Neutrophil (primary cell): ENCODE data around the gene RFPL1.

ENCODE experiments used
- H3K27ac ChIP-seq: fragments of 200-600 bp; sonication (generic); 2 replicates; pipeline ENCODE4 v1.5.1; 2016; ENCODE audit warnings: mild to moderate bottlenecking, moderate library complexity
- H3K27me3 ChIP-seq: fragments of 200-600 bp; sonication (generic); 2 replicates; pipeline ENCODE4 v1.6.0; 2016; ENCODE audit warnings: mild to moderate bottlenecking
- H3K36me3 ChIP-seq: fragments of 200-600 bp; sonication (generic); 2 replicates; pipeline ENCODE4 v1.5.1; 2017
- H3K4me1 ChIP-seq, 2 experiments: fragments of 200-600 bp in 1 of 2; sonication (generic) in 1 of 2; 1 replicate in 1 of 2; 2 replicates in 1 of 2; pipeline versions ENCODE4 v1.5.1 to v1.6.1; 2013 to 2016; ENCODE audit warnings: low read depth in 1 of 2, low read length in 1 of 2, mild to moderate bottlenecking in 1 of 2, moderate library complexity in 1 of 2; ENCODE audit not compliant: control insufficient read depth in 1 of 2, insufficient read depth in 1 of 2
- H3K4me3 ChIP-seq, 2 experiments: fragments of 200-600 bp in 1 of 2; sonication (generic) in 1 of 2; 1 replicate in 1 of 2; 2 replicates in 1 of 2; pipeline ENCODE4 v1.5.1; 2013 to 2016; ENCODE audit warnings: low read depth in 1 of 2, low read length in 1 of 2, mild to moderate bottlenecking in 1 of 2, moderate library complexity in 1 of 2
- H3K9me3 ChIP-seq: fragments of 200-600 bp; sonication (generic); 2 replicates; pipeline ENCODE4 v1.5.1; 2016
- CTCF ChIP-seq: fragments of 200-600 bp; sonication (generic); IDR thresholded peaks from 2 replicates; pipeline ENCODE4 v1.5.1; 2016; ENCODE audit warnings: antibody characterized with exemption

The RFPL1 gene

DNA sequence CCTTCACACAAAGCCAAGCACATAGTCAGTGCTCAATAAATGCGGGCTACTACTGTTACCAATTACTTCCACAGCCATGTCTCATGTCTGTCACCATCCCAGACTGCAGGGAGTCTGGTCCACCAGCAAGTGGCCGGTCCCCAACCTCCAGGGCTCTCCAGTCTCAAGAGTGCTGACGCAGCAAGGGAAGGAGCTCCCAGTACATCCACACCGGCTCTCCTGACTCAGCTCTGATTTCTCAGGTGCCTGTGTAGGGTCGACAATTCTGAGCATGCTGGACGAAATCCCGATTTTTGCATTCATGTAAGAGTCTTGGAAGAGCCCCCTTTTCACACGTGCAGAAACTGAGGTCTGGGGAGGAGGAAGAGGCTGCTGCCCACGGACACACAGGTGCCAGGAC, 31.4 kb downstream of the RFPL1 start:
- H3K36me3 ChIP-seq: no peaks in the 10 kb centered on the region
- no peak overlapping the region for H3K27ac ChIP-seq
- peaks cover 48% of the 10 kb centered on the region for H3K27me3 ChIP-seq
- H3K4me3 ChIP-seq: no peak overlapping the region
- H3K4me1 ChIP-seq: peaks cover 0 to 5% of the 10 kb centered on the region in 2 experiments
- TF ChIP-seq CTCF: no peak
- no peaks in the 10 kb centered on the region for H3K9me3 ChIP-seq

GRCh38 chr22:29470159-29470855, 31.9 kb downstream of the RFPL1 start:
- Histone ChIP-seq H3K4me3 (no peak overlapping the region), H3K27ac (no peak overlapping the region), H3K27me3 (peaks cover 48% of the 10 kb centered on the region), H3K9me3 (no peaks in the 10 kb centered on the region), H3K36me3 (no peaks in the 10 kb centered on the region), H3K4me1 (peaks cover 0 to 5% of the 10 kb centered on the region in 2 experiments)
- peak; percentile 17 for TF ChIP-seq CTCF

GRCh38 chr22:29473001-29473400, 34.6 kb downstream of the RFPL1 start:
- TF ChIP-seq CTCF: no peak
- Histone ChIP-seq H3K27ac (no peak overlapping the region), H3K4me3 (no peak overlapping the region), H3K27me3 (peaks cover 69% of the 10 kb centered on the region), H3K9me3 (no peaks in the 10 kb centered on the region), H3K4me1 (peaks cover 0 to 5% of the 10 kb centered on the region in 2 experiments), H3K36me3 (no peaks in the 10 kb centered on the region)

GRCh38 chr22:29475550-29475949, 37.2 kb downstream of the RFPL1 start:
- no peak overlapping the region for H3K4me3 ChIP-seq
- no peaks in the 10 kb centered on the region for H3K36me3 ChIP-seq
- no peak for TF ChIP-seq CTCF
- H3K9me3 ChIP-seq: no peaks in the 10 kb centered on the region
- no peak overlapping the region for H3K27ac ChIP-seq
- H3K4me1 ChIP-seq: peaks cover under 1 to 6% of the 10 kb centered on the region in 2 experiments
- peaks cover 73% of the 10 kb centered on the region for H3K27me3 ChIP-seq

- no peak for TF ChIP-seq CTCF
- Histone ChIP-seq H3K4me1 (peaks cover 6 to 10% of the 10 kb centered on the region in 2 experiments), H3K9me3 (no peaks in the 10 kb centered on the region), H3K36me3 (no peaks in the 10 kb centered on the region), H3K27me3 (peaks cover 73% of the 10 kb centered on the region), H3K27ac (no peak overlapping the region), H3K4me3 (no peak overlapping the region)
Measured at GRCh38 chr22:29476116-29476515, 37.7 kb downstream of the RFPL1 start.
